HG02763 (cell line): Measurements from ENCODE around the gene ACTRT2.

ENCODE experiments used
- ATAC-seq: cut with Tn5 transposase; IDR thresholded peaks from one replicate; pipeline ENCODE4 v1.9.1; 2021; ENCODE audit warnings: mild to moderate bottlenecking, moderate library complexity; ENCODE audit not compliant: unreplicated experiment

ACTRT2 gene

GRCh38 chr1:2983319-2983705 is 38.0 kb upstream of the ACTRT2 start:
- ATAC-seq, result no peak

- no peak for ATAC-seq
Measured at GRCh38 chr1:2983706-2984398, 37.4 kb upstream of the ACTRT2 start.

GRCh38 chr1:2984399-2985061 is 36.7 kb upstream of the ACTRT2 start:
- no peak for ATAC-seq

- no peak for ATAC-seq
Measured at GRCh38 chr1:2985067-2985561, 36.2 kb upstream of the ACTRT2 start.

GRCh38 chr1:2985694-2986548 is 35.3 kb upstream of the ACTRT2 start:
- ATAC-seq, result no peak

GRCh38 chr1:2986549-2987305 is 34.5 kb upstream of the ACTRT2 start:
- no peak for ATAC-seq

- ATAC-seq, result no peak
Measured at GRCh38 chr1:2987773-2988172, 33.5 kb upstream of the ACTRT2 start.

- no peak for ATAC-seq
Measured at GRCh38 chr1:2988256-2988655, 33.0 kb upstream of the ACTRT2 start.

GRCh38 chr1:2989185-2989584 is 32.1 kb upstream of the ACTRT2 start:
- ATAC-seq, result no peak

- no peak for ATAC-seq
Measured at GRCh38 chr1:2989976-2990375, 31.3 kb upstream of the ACTRT2 start.

- no peak for ATAC-seq
Measured at GRCh38 chr1:2990376-2991115, 30.7 kb upstream of the ACTRT2 start.

GRCh38 chr1:2991753-2992495 is 29.3 kb upstream of the ACTRT2 start:
- ATAC-seq, result no peak

GRCh38 chr1:2998503-2999100 is 22.7 kb upstream of the ACTRT2 start:
- no peak for ATAC-seq

- no peak for ATAC-seq
Measured at GRCh38 chr1:2999138-2999537, 22.1 kb upstream of the ACTRT2 start.

GRCh38 chr1:2999571-2999970 is 21.7 kb upstream of the ACTRT2 start:
- no peak for ATAC-seq

GRCh38 chr1:3000214-3000613 is 21.1 kb upstream of the ACTRT2 start:
- ATAC-seq, result no peak

- ATAC-seq, result no peak
Measured at GRCh38 chr1:3000671-3001470, 20.4 kb upstream of the ACTRT2 start.
